K562 (cell line): ENCODE measurements around the gene RNF126. TPM values are rescaled to one million over a fixed set of nuclear protein-coding genes. Genes with fewer than 3 reads are reported as not detected.

Experiments
- BMI1 ChIP-seq: fragments of 150-350 bp; IDR thresholded peaks from 2 replicates; pipeline ENCODE4 v1.6.1; 2014; ENCODE audit warnings: low read length
- FOS ChIP-seq: IDR thresholded peaks from 3 replicates; pipeline ENCODE4 v1.6.1; 2011; ENCODE audit not compliant: insufficient read length; ENCODE audit errors: extremely low read depth
- FOXK1 ChIP-seq: sonication (generic); formaldehyde crosslinking; IDR thresholded peaks from 2 replicates; pipeline ENCODE4 v1.8.0; 2022; ENCODE audit warnings: missing genetic modification reagents, mild to moderate bottlenecking, borderline replicate concordance
- FUS ChIP-seq: fragments of 200-400 bp; formaldehyde crosslinking; optimal IDR thresholded peaks from 2 replicates; pipeline ENCODE3; 2017; ENCODE audit warnings: low read depth, low read length
- GABPB2 ChIP-seq: fragments of 250-450 bp; sonication (Bioruptor Pico); conservative IDR thresholded peaks from 2 replicates; pipeline ENCODE4 v1.5.1; 2021; ENCODE audit warnings: mild to moderate bottlenecking
- HDAC2 ChIP-seq: fragments of 450-650 bp; IDR thresholded peaks from 2 replicates; pipeline ENCODE4 v1.6.1; 2016; ENCODE audit warnings: mild to moderate bottlenecking
- KAT7 ChIP-seq: sonication (generic); formaldehyde crosslinking; IDR thresholded peaks from 2 replicates; pipeline ENCODE4 v1.8.0; 2022; ENCODE audit warnings: missing genetic modification reagents, mild to moderate bottlenecking, borderline replicate concordance
- LEF1 ChIP-seq: fragments of 450-650 bp; IDR thresholded peaks from 2 replicates; pipeline ENCODE4 v1.6.1; 2016; ENCODE audit warnings: mild to moderate bottlenecking
- MAZ ChIP-seq, 2 experiments: fragments of 450-650 bp in 1 of 2; sonication (generic) in 1 of 2; formaldehyde crosslinking; IDR thresholded peaks in 1 of 2; conservative IDR thresholded peaks in 1 of 2; 2 replicates each; pipeline versions ENCODE4 v1.4.0 to v1.5.0; 2020; ENCODE audit warnings: mild to moderate bottlenecking in 1 of 2, missing genetic modification reagents in 1 of 2
- MIER1 ChIP-seq: fragments of 450-650 bp; IDR thresholded peaks from 2 replicates; pipeline ENCODE4 v1.6.1; 2016; ENCODE audit warnings: antibody characterized with exemption, mild to moderate bottlenecking, low read depth
- MXI1 ChIP-seq: IDR thresholded peaks from 2 replicates; pipeline ENCODE4 v1.6.1; 2011; ENCODE audit warnings: low read depth, mild to moderate bottlenecking, improper control_type of control experiment, low read length
- NCOA1 ChIP-seq: fragments of 450-650 bp; IDR thresholded peaks from 2 replicates; pipeline ENCODE4 v1.6.1; 2016; ENCODE audit warnings: low read depth
- NFRKB ChIP-seq: fragments of 450-650 bp; IDR thresholded peaks from 2 replicates; pipeline ENCODE4 v1.6.1; 2016; ENCODE audit warnings: low read depth
- NR2F6 ChIP-seq: fragments of 450-650 bp; formaldehyde crosslinking; IDR thresholded peaks from 2 replicates; pipeline ENCODE4 v1.4.0; 2020; ENCODE audit warnings: mild to moderate bottlenecking
- RHOXF2B ChIP-seq: fragments of 250-450 bp; sonication (Bioruptor Pico); conservative IDR thresholded peaks from 2 replicates; pipeline ENCODE4 v1.5.1; 2021
- SMAD2 ChIP-seq: fragments of 150-350 bp; IDR thresholded peaks from 2 replicates; pipeline ENCODE4 v1.6.1; 2014; ENCODE audit warnings: low read depth, mild to moderate bottlenecking, low read length
- SRSF3 ChIP-seq: fragments of 200-400 bp; formaldehyde crosslinking; IDR thresholded peaks from 2 replicates; pipeline ENCODE4 v1.6.1; 2016; ENCODE audit warnings: mild to moderate bottlenecking, low read length, moderate library complexity; ENCODE audit not compliant: insufficient read depth
- ZEB2 ChIP-seq: fragments of 450-650 bp; IDR thresholded peaks from 2 replicates; pipeline ENCODE4 v1.6.1; 2016
- ZNF12 ChIP-seq: sonication (generic); formaldehyde crosslinking; IDR thresholded peaks from 2 replicates; pipeline ENCODE4 v1.4.0; 2020; ENCODE audit warnings: mild to moderate bottlenecking, missing genetic modification reagents
- ZNF282 ChIP-seq: sonication (generic); formaldehyde crosslinking; IDR thresholded peaks from 2 replicates; pipeline ENCODE4 v1.8.1; 2023; ENCODE audit warnings: missing genetic modification reagents
- ZNF507 ChIP-seq: conservative IDR thresholded peaks from 2 replicates; pipeline ENCODE4 v1.6.1; 2017; ENCODE audit warnings: missing genetic modification characterization, missing compliant biosample characterization
- ZSCAN32 ChIP-seq: fragments of 450-650 bp; formaldehyde crosslinking; IDR thresholded peaks from 2 replicates; pipeline ENCODE4 v1.4.0; 2020; ENCODE audit warnings: mild to moderate bottlenecking, moderate library complexity
- polyA plus RNA-seq, 8 experiments: library from polyadenylated mRNA; depleted of rRNA in 4 of 8; stranded (reverse) in 5 of 8; unstranded in 3 of 8; fragments of >200 nt; fragmentation: Nextera tagmentation in 2 of 8; fragmentation: Illumina TruSeq in 1 of 8; extraction: Ambion mirVana in 2 of 8; extraction: Trizol in 1 of 8; gene quantifications; 2 replicates each; pipeline versions ENCODE4 v1.2.1 to v1.2.3, GENCODE V29; 2011 to 2014; ENCODE audit warnings: inconsistent platforms in 1 of 8, missing spikeins in 1 of 8
- total RNA-seq, 7 experiments: library from RNA; depleted of rRNA in 6 of 7; stranded (reverse); fragments of >200 nt in 6 of 7; fragmentation: Illumina TruSeq in 2 of 7; extraction: Trizol in 2 of 7; gene quantifications; 2 replicates each; pipeline versions ENCODE4 v1.2.1 to v1.2.3, GENCODE V29; 2011 to 2021; ENCODE audit warnings: low replicate concordance in 1 of 7
- TF ChIP-seq, protein P1 (sequence below), 3 experiments: fragments of 200-800 bp in 1 of 3; fragments of 250-450 bp in 1 of 3; fragments of 450-650 bp in 1 of 3; sonication (Bioruptor Pico) in 1 of 3; sonication (Bioruptor generic) in 1 of 3; formaldehyde crosslinking in 1 of 3; IDR thresholded peaks; 2 replicates each; pipeline versions ENCODE4 v1.6.1 to v1.8.0; 2016 to 2022; ENCODE audit warnings: mild to moderate bottlenecking in 2 of 3, missing genetic modification characterization in 2 of 3, missing compliant biosample characterization in 1 of 3, moderate library complexity in 1 of 3
- TF ChIP-seq, protein P2 (sequence below): sonication (generic); formaldehyde crosslinking; IDR thresholded peaks from 2 replicates; pipeline ENCODE4 v1.5.0; 2020; ENCODE audit warnings: missing genetic modification reagents
- TF ChIP-seq, protein P3 (sequence below): sonication (generic); formaldehyde crosslinking; IDR thresholded peaks from 2 replicates; pipeline ENCODE4 v1.9.0; 2022; ENCODE audit warnings: mild to moderate bottlenecking, missing genetic modification reagents

RNF126 gene
- total and polyA plus RNA-seq, 9 of the 15 experiments (the other 6 are each of a cell fraction or from before 2014, with no cell fraction given) = 0.27 to 101 (median 12.3) TPM

DNA sequence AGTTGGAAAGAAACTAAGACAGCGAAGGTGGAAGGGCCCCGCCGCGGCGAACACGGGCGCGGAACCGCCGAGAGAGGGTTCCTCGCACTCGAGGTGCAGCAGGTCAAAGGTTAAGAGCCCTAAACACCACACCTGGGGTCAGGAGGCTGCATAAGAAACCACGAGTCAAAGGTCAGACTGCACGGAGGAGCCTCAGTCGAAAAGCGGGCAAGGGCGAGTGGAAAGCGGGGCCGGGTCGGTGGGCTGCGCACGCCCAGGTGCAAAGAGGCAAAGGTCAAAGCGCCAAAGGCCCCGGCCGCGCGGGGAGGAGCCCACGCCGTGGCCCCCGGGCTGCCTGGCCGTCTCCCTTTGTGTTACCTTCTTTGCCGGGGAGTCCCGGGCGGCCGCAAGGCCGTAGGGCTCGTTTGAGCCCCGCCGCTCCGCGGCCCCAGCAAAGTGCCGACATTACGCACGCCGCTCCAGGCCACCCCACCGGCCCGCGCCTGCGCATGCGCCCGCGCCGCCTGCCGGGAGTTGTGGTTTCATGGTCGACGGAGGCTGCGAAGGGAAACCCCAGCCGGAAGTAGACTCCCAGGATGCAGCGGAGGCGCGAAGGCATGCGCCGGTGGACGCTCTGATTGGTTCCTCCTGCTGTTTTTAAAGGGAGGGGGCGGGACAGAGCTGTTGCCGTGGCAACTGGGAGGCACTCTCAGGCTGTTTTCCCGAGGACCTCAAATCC is 29.8 kb downstream of the RNF126 start, which contains the start of gene POLRMT (continued):
- no peak for TF ChIP-seq SMAD2
- peak; percentile 98 for TF ChIP-seq MXI1
- TF ChIP-seq BMI1 = peak; percentile 93
- TF ChIP-seq GABPB2 = no peak
- no peak for TF ChIP-seq RHOXF2B (CRISPR knock-in tag)
- TF ChIP-seq ZNF282 (CRISPR knock-in tag) = no peak
- no peak for TF ChIP-seq NCOA1
- TF ChIP-seq ZNF12 = no peak
- TF ChIP-seq, protein P1, sequence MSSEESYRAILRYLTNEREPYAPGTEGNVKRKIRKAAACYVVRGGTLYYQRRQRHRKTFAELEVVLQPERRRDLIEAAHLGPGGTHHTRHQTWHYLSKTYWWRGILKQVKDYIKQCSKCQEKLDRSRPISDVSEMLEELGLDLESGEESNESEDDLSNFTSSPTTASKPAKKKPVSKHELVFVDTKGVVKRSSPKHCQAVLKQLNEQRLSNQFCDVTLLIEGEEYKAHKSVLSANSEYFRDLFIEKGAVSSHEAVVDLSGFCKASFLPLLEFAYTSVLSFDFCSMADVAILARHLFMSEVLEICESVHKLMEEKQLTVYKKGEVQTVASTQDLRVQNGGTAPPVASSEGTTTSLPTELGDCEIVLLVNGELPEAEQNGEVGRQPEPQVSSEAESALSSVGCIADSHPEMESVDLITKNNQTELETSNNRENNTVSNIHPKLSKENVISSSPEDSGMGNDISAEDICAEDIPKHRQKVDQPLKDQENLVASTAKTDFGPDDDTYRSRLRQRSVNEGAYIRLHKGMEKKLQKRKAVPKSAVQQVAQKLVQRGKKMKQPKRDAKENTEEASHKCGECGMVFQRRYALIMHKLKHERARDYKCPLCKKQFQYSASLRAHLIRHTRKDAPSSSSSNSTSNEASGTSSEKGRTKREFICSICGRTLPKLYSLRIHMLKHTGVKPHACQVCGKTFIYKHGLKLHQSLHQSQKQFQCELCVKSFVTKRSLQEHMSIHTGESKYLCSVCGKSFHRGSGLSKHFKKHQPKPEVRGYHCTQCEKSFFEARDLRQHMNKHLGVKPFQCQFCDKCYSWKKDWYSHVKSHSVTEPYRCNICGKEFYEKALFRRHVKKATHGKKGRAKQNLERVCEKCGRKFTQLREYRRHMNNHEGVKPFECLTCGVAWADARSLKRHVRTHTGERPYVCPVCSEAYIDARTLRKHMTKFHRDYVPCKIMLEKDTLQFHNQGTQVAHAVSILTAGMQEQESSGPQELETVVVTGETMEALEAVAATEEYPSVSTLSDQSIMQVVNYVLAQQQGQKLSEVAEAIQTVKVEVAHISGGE (CRISPR knock-in tag; IDR thresholded peaks at IDR 0.05) = peak in 1 of 3 experiments; percentile 73; a peak in 2 of 6 replicates
- no peak for TF ChIP-seq ZNF507
- TF ChIP-seq SRSF3 = no peak
- TF ChIP-seq NFRKB = no peak
- no peak for TF ChIP-seq ZEB2
- no peak for TF ChIP-seq ZSCAN32 (CRISPR knock-in tag)
- no peak; a peak in 1 of 4 replicates for TF ChIP-seq MAZ (CRISPR knock-in tag; conservative IDR thresholded peaks at IDR 0.05 in 1 of 2, IDR thresholded peaks at IDR 0.05 in 1 of 2)
- no peak for TF ChIP-seq KAT7 (CRISPR knock-in tag)
- TF ChIP-seq, protein P2, sequence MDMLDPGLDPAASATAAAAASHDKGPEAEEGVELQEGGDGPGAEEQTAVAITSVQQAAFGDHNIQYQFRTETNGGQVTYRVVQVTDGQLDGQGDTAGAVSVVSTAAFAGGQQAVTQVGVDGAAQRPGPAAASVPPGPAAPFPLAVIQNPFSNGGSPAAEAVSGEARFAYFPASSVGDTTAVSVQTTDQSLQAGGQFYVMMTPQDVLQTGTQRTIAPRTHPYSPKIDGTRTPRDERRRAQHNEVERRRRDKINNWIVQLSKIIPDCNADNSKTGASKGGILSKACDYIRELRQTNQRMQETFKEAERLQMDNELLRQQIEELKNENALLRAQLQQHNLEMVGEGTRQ = no peak
- no peak for TF ChIP-seq FUS
- no peak for TF ChIP-seq MIER1
- no peak for TF ChIP-seq NR2F6 (CRISPR knock-in tag)
- TF ChIP-seq LEF1 = no peak
- peak; percentile 86 for TF ChIP-seq FOS
- TF ChIP-seq, protein P3, sequence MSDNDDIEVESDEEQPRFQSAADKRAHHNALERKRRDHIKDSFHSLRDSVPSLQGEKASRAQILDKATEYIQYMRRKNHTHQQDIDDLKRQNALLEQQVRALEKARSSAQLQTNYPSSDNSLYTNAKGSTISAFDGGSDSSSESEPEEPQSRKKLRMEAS (CRISPR knock-in tag) = no peak
- no peak for TF ChIP-seq HDAC2
- TF ChIP-seq FOXK1 (CRISPR knock-in tag) = no peak
